NCI-H69 (cell line): Measurements from ENCODE around the gene AP2S1.
A peak's percentile ranks its signal among the peaks of the same experiment; 100 is the strongest.
"Not testable (repeated sequence)": the region's sequence is repeated elsewhere in the genome, so short reads cannot be mapped to it uniquely, and the experiment has no call there.

Source experiments
- DNase-seq: peaks from one replicate; lab custom pipeline; 2025; lab: John Stamatoyannopoulos, UW

AP2S1 gene

DNA sequence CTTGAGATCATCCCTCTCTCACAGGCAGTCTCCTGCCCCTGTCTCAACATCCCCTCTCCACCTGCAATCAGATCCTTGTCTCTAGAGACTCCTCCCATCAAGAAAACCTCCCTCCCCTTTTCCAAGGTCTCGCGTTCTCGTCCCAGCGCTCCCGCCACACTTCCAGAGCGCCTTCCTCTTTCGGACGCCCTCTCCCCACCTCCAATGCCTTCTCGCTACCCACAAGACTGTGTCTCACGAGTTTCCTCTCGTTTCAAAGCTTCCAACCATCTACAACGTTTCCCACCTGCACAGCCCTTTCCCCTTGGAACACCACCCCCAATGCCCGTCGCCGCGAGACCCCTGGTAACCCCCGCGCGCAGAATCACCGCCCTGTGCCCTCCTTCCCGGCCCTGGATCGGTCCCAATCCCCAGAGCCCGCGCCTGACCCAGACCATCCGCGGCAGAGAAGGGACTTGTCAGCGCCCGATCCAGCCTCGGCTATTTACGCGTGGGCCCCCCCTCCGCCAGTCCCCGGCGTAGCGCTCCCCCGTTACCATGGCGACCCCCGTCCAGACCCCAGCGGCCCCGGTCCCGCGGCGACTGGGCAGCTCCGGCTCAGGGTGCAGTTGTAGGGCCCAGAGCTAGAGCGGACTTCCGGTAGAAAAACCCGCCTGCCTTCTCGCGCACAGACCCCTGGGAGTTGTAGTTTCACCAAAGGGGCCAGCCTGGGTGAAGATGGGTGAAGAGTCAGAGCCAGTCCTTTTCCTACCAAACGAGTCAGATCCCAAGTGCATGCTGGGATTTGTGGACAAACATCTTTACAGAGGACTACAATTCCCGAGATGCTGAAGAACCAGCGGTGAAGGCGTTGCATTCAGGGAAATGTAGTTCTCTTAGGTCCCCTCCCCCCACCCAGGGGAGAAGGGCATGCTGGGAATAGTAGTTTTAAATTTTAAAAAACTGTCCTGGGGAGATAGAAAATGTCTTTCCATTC is at the start of gene AP2S1:
Gene AP2S1 (minus strand): TSS at position 619 of the 976 bp plus-strand sequence. CDS start 80 bp downstream, at position 539.
- peak; percentile 99 for DNase-seq

DNA sequence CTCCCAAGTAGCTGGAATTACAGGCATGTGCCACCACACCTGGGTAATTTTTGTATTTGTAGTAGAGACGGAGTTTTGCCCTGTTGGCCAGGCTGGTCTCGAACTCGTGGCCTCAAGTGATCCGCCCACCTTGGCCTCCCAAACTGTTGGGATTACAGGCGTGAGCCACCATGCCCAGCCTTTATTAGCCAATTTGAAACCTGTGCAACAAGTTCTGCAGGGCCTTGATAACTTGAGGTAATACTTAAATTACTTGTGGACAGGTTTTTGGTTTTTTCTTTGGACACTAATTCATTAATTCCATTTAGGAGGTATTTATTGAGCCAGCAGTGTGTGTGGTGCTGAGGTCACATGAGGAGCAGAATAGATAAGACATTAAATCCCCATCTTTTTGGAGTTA is 49.7 kb upstream of the AP2S1 start:
- no peak for DNase-seq

GRCh38 chr19:46898731-46899130 is 48.1 kb upstream of the AP2S1 start:
- no peak for DNase-seq

DNA sequence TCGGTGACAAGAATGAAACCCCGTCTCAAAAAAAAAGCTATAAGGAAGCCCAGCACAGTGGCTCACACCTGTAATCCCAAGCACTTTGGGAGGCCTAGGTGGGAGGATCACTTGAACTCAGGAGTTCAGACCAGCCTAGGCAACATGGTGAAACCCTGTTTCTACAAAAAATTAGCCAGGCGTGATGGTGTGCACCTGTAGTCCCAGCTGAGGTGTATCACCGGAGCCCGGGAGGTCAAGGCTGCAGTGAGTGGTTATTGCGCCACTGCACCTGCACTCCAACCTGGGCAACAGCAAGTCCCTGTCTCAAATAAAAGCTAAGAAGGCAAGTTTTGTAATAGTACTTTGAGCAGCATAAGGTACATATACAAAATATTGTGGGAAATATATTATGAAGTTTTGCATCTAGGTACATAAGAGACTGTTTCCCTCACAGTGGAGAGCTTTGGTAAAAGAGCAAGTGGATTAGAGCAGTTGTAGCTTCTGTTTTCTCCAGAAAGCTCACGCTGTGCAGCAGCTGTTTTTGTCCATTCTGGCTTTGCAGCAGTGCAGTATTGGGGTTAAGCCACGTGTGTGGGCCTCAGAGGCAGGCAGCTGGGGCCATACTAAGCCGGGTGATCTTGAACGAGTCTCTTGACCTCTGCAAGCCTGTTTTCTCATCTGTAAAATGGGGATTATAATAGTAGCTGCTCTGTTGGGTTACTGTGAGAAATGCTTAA is 45.6 kb upstream of the AP2S1 start:
- DNase-seq, result peak; percentile 66

DNA sequence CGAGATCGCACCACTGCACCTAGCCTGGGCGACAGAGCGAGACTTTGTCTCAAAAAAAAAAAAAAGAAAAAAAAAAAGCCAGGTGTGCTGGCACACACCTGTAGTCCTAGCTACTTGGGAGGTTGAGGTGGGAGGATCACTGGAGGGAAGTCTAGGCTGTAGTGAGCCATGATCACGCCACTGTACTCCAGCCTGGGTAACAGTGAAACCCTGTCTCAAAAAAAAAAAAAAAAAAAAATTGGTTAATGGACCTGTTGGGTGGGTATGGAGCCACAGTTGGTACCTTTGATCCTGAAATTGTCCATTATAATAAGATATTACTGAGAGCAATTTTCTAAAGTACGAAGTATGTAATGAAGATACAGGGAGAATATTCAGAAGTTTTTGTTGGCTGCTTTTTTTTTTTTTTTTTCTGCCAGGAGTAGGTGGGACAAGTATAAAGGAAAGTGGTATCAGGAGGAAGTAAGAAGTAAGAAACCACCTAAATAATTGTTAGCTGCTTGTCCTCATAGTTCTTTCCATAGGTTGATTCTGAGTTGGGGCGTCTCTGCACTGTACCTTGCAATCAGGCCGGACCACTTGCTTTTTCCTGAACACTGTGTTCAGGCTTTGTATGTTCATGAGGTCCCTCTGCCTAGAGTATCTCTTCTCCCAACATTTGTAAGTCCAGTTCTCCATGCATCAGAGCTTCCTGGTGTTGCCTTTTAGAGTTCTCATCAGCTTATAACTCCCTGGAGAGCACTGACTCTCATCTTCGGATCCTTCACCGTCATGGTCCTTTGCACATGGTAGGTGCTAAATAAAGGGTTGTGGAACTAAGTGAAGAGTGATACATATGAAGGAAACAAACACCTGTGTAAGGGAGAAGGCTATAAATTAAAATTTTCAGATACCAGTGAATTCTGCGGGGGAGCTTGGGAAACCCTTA is 41.9 kb upstream of the AP2S1 start:
- DNase-seq, result no peak

GRCh38 chr19:46890423-46891170 is 40.0 kb upstream of the AP2S1 start:
- peak; percentile 45 for DNase-seq

DNA sequence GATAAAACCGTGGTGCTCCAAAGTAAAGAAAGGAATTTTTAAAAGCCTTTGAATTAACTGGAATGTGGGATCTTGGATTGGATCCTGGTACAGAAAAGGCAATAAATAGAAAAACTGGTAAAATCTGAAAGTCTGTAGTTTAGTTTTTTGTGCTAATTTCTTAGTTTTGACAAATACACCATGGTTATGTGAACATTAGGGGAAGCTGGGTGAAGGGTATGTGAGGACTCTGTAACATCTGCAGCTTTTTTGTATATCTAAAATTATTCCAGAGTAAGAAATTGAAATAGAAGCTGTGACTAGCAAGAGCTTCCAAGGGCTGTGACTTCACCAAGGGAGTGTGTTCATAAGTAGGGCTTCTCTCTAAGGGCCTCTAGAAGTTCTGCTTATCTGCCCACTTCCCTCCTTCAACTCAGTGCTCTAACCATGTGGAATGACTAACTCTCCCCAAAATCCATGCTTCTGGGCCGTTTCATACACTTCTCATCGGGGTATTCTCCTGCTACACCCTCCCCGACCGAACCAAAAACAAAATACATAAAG is 36.7 kb upstream of the AP2S1 start:
- DNase-seq, result no peak

GRCh38 chr19:46886546-46887239 is 36.0 kb upstream of the AP2S1 start:
- no peak for DNase-seq

DNA sequence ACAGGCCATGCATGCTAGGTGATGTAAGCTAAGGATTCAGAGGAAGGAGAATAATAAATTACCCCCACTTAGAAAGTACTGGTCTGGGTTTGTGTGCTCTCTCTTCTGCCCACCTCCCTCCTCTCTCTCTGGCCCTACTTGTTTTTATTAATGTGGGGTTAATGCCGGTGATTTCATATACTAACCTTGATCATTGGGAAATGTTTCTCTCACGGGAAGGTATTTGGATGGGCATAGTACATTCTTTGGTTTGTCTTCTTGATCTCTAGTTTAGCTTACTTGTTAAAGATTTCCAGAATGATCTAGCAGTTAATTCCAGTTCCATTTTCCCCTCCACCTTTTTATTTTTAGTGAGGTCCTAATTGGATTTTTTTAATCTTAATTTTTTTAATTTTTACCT is 34.8 kb upstream of the AP2S1 start:
- no peak for DNase-seq

DNA sequence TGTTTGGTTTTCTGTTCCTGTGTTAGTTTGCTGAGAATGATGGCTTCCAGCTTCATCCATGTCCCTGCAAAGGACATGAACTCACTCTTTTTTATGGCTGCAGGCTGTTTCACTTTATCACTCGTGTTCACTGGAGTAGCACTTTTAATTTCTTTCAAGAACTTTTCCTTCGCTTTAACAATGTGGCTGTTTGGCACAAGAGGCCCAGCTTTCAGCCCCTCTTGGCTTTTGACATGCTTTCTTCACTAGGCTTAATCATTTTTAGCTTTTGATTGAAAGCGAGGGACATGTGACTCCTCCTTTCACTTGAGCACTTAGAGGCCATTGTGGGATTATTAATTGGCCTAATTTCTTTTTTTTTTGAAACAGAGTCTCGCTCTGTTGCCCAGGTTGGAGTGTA is 32.1 kb upstream of the AP2S1 start:
- DNase-seq, result not testable (repeated sequence)

GRCh38 chr19:46882034-46882433 is 31.4 kb upstream of the AP2S1 start:
- DNase-seq, result no peak

DNA sequence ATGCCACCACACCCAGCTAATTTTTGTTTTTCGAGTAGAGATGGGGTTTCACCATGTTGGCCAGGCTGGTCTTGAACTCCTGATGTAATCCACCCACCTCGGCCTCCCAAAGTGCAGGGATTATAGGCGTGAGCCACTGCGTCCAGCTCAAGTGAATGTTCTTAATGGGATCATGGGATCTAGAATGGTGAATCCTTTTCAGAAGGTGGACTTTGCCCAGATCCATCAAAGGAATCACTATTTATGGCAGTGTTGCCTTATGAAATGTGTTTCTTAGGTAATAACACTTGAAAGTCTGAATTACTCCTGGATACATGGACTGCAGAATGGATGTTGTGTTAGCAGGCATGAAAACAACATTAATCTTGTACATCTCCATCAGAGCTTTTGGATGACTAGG is 30.4 kb upstream of the AP2S1 start:
- no peak for DNase-seq

DNA sequence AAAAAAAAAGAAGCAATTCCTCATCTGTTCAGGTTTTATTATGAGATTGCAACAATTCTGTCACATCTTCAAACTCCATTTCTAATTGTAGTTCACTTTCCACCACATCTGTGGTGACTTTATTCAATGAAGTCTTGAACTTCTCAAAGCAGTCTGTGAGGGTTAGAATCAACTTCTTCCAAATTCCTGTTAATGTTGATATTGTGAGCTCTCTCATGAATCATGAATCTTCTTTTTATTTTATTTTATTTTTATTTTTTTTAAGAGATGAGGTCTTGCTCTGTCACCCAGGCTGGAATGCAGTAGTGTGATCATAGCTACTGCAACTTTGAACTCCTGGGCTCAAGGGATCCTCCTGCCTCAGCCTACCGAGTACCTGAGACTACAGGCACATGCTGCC is 29.8 kb upstream of the AP2S1 start:
- DNase-seq, result no peak

- DNase-seq, result no peak
These were observed 28.1 kb upstream of the AP2S1 start for GRCh38 chr19:46878613-46879375.

DNA sequence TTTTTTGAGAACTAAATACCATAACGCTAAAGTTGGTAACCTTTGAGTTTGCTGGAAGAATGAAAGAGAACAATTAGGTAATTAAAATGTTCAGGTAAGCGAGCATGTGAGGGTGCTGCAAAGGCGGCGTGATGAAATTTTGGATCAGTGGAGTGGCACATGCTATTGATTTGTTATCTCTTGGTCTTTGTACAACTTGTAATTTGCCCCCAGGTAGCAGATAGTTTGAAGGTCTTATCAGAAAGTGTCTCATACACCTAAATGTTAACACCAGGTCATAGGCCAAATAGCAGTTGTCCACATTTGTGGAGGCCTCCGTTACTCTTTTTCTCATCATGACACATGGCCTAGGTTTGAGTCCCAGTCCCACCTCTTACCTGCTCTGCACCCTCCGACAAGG is 25.0 kb upstream of the AP2S1 start:
- no peak for DNase-seq

- no peak for DNase-seq
These were observed 24.6 kb upstream of the AP2S1 start for GRCh38 chr19:46875234-46875633.

- DNase-seq, result no peak
These were observed 22.3 kb upstream of the AP2S1 start for GRCh38 chr19:46872967-46873366.

GRCh38 chr19:46871173-46871572 is 20.5 kb upstream of the AP2S1 start:
- DNase-seq, result not testable (repeated sequence)

GRCh38 chr19:46868025-46868802 is 17.6 kb upstream of the AP2S1 start:
- DNase-seq, result no peak
